WTC11 (cell line): ENCODE data around the gene ARID3B.

Source experiments
- CTCF ChIP-seq: fragments of 200-600 bp; IDR thresholded peaks from 2 replicates; pipeline ENCODE4 v1.8.0; 2022; ENCODE audit warnings: antibody characterized with exemption
- JUN ChIP-seq: sonication (generic); formaldehyde crosslinking; IDR thresholded peaks from 2 replicates; pipeline ENCODE4 v1.8.0; 2023; ENCODE audit warnings: mild to moderate bottlenecking, missing genetic modification reagents
- PRDM15 ChIP-seq: sonication (generic); formaldehyde crosslinking; IDR thresholded peaks from 2 replicates; pipeline ENCODE4 v1.8.0; 2022; ENCODE audit warnings: missing genetic modification reagents

- TF ChIP-seq CTCF (no peak), JUN (CRISPR knock-in tag) (no peak), PRDM15 (CRISPR knock-in tag) (no peak)
Observed at GRCh38 chr15:74584204-74584603, 43.2 kb downstream of the ARID3B start.
